HG03159 (cell line): ENCODE results near the gene MRPS6.

Source experiments
- ATAC-seq: cut with Tn5 transposase; IDR thresholded peaks from one replicate; pipeline ENCODE4 v1.9.1; 2021; ENCODE audit warnings: mild to moderate bottlenecking, moderate library complexity; ENCODE audit not compliant: unreplicated experiment

The MRPS6 gene

DNA sequence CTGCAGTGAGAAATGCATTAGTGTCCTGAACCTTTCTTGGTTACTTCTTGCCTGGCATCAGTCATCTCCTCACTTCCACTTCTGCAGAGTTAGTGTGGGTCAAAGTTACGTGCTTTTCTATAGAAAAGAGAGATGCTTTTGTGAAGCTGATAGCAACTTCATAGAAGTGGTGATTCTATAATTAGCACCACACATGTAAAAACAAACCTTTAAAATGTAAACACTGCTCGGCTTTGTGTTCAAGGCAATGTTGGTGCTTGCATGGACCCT, 57.3 kb downstream of the MRPS6 start:
- no peak for ATAC-seq

- ATAC-seq: no peak
These were observed 58.2 kb downstream of the MRPS6 start for GRCh38 chr21:34131586-34131985.

DNA sequence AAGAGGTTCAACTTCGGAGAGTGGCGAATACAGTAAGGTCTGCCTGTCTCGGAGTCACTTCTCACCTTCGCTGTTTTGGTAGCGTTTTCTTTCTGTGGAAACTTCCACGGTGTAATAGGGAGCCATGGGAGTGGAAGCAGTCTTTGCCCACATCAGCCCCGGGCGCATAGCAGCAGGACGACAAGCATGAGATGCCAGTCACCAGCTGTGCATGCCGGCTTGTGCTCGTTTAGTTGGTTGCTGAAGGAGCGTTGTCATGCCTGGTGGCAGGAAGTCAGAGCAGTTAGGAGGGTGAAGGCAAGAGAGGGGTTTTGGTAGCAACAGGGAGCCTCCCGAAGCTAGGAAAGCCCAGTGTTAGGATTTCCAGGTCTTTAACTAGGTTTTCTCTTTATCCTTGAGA, 58.8 kb downstream of the MRPS6 start:
- no peak for ATAC-seq

GRCh38 chr21:34132926-34133325, 59.5 kb downstream of the MRPS6 start:
- no peak for ATAC-seq

GRCh38 chr21:34133392-34133791, 60.0 kb downstream of the MRPS6 start:
- no peak for ATAC-seq

DNA sequence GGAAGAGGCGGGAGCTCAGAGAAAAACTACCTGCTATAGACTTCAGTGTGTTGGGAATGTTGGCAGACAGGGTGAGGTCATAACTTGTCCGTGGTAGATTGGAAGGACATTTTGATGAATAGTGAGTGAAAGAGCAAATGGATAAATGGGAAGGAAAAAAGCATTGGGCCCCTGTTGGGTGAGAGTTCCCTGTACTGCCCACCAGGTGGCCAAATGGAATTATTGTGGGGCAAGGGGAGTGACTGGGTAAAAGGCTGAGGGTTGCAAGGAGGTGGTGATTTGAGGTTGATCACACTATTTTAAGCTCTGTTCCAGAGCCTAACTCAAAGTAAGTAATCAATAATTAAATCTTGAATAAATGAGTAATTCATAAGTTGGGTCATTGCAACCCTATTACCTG, 60.4 kb downstream of the MRPS6 start:
- ATAC-seq: no peak

- ATAC-seq: no peak
These were observed 62.0 kb downstream of the MRPS6 start for GRCh38 chr21:34135330-34135729.

DNA sequence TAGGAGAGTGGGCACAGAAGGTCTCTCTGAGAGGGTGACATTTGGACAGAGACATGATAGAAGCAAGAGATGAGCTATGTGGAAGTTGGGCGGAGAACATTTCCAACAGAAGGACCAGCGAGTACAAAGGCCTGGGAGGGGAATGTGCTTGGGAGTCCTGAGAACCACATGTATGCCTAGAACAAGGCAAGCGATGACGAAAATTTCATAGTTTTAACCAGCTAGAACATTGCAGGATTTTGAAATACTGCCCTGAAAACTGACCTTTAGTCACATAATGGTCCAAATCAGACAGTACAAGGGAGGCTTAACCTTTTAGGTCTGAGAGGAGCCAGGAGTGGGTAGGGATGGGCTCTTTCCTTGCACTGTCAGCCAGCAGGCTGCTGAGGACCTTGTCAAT, 68.0 kb downstream of the MRPS6 start:
- no peak for ATAC-seq

- ATAC-seq: no peak
These were observed 70.4 kb downstream of the MRPS6 start for GRCh38 chr21:34143685-34144182.

GRCh38 chr21:34144224-34144623, 70.8 kb downstream of the MRPS6 start:
- no peak for ATAC-seq

DNA sequence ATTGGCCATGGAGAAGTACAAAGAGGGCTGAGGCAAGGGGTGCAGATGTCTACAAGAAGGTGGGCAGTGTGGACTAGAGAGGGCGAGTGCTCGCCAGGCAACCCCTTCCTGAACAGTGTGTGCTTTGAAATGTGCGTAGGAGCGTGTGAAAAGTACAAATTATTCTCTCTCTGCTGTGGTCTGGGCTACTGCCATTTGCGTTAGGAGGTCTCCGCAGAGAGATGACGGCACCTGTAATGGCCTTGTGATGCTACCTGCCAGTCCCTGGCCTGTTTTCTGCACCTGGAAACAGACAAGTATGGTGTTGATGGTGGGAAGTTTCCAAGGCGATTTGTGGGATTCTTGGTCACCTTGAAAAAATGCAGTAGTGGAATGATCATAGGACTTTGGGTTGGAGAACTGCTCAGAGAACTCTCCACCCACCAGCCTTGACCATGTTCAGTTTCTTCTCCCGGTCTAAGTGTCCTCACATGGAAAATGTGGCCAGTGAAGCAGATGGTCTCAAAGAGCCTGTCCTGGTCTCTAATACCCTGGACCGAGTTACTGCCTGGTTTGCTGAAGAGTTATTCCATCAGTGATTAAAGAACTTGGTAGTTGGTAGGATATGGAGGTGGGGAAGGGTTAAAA, 74.5 kb downstream of the MRPS6 start:
- ATAC-seq: no peak

GRCh38 chr21:34148419-34148804, 75.0 kb downstream of the MRPS6 start:
- ATAC-seq: no peak

DNA sequence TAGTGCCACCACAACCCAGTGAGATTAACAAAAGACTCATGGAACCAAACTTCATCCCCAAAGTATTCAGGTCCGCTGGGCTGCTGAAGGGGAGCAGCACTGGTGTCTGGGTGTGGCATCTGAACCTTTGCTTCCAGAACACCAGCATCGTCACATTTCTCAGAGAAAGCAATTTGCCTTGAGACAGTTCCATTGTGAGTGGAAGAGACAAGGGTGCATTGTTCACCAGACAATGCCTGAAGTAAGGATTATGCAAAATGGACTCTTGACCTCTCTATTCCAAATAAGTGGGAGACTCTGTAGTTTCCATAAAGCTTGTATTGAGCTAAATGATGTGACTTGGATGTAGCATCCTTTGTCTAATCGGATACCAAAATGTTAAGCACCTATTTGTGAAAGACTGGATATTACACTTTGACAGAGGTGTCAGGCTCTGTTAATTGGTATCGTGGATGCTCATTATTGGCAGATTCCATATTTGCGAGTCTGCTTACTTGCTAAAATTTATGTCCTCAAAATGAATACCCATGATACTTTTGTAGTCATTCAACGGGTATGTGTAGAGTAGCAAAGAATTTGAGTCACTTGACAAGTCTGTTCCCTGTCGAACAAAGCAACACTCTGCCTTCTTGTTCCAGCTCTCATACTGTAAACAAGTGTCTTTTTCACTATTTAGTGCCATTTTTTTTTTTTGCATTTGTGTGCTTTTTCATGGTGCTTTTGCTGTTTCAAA, 75.6 kb downstream of the MRPS6 start:
- ATAC-seq: no peak

- ATAC-seq: no peak
These were observed 79.1 kb downstream of the MRPS6 start for GRCh38 chr21:34152500-34152899.

- no peak for ATAC-seq
These were observed 81.5 kb downstream of the MRPS6 start for GRCh38 chr21:34154878-34155277.

GRCh38 chr21:34156957-34157356, 83.6 kb downstream of the MRPS6 start:
- ATAC-seq: no peak

DNA sequence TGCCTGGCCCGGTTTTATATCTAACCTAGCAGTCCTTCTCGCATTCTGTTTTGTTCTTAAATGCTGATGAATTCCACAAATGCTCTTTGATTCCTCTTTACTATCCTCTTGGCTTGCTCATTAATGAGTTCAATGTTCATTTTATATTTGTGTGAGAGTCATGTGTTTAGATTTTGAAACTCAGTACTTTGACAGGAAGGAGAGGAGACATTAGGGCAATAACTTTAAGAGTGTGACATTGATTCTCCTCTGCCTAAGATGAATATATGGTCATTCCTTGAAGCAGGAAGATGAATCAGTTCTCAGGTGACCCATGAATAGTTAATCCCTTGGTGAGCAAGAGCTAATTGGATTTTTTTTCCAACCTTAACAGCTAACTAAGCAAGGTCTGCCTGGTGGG, 84.1 kb downstream of the MRPS6 start:
- ATAC-seq: no peak

- ATAC-seq: no peak
These were observed 85.8 kb downstream of the MRPS6 start for GRCh38 chr21:34158866-34159835.

GRCh38 chr21:34166468-34166867, 93.1 kb downstream of the MRPS6 start:
- no peak for ATAC-seq

DNA sequence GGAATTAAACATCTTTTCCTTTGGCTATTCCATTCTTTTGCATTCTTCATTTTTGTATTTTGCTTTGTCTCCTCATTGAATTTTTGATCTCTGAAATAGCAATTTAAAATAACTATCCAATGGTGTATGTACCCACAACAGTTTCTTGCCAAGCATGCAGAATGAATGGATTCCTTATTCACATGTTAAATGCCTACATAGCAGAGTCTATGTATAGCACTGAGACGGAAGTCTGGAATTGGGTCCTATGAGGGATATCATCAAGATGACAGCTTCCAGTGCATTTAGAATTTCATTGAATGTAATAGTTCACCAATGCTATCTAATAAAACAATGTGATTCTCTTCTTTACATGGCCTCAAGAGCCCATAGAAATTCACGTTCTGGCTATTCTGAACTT, 97.5 kb downstream of the MRPS6 start:
- ATAC-seq: no peak

- no peak for ATAC-seq
These were observed 101.1 kb downstream of the MRPS6 start for GRCh38 chr21:34174470-34174869.

- ATAC-seq: no peak
These were observed 103.1 kb downstream of the MRPS6 start for GRCh38 chr21:34176448-34176847.
